Mesendoderm (in vitro differentiated cells): ENCODE measurements around the gene AOAH.

ENCODE experiments used
- DNase-seq: peaks from one replicate; pipeline ENCODE4 v3.0.0; 2013
- H2AK5ac ChIP-seq: 2 replicates; pipeline ENCODE4 v1.6.1; 2013; ENCODE audit warnings: low read length, inconsistent platforms
- H2BK120ac ChIP-seq: 2 replicates; pipeline ENCODE4 v1.6.1; 2013; ENCODE audit warnings: low read depth, mild to moderate bottlenecking, low read length, moderate library complexity, mixed read lengths
- H2BK15ac ChIP-seq: replicated peaks from 2 replicates; pipeline ENCODE4 v1.6.1; 2013; ENCODE audit warnings: low read depth, mild to moderate bottlenecking, moderate library complexity
- H2BK5ac ChIP-seq: 2 replicates; pipeline ENCODE4 v1.6.1; 2013; ENCODE audit warnings: low read length, inconsistent platforms
- H3K18ac ChIP-seq: 2 replicates; pipeline ENCODE4 v1.6.1; 2013; ENCODE audit warnings: mild to moderate bottlenecking, low read length, mixed read lengths
- H3K23ac ChIP-seq: one replicate; pipeline ENCODE4 v1.6.1; 2013; ENCODE audit warnings: low read length
- H3K27ac ChIP-seq: 2 replicates; pipeline ENCODE4 v1.5.1; 2013; ENCODE audit warnings: low read depth, mild to moderate bottlenecking, inconsistent platforms, low read length, moderate library complexity
- H3K27me3 ChIP-seq: 2 replicates; pipeline ENCODE4 v1.6.1; 2013; ENCODE audit warnings: low read length, control low read depth, mild to moderate bottlenecking, inconsistent platforms; ENCODE audit not compliant: insufficient read depth, poor library complexity
- H3K36me3 ChIP-seq: 2 replicates; pipeline ENCODE4 v1.6.1; 2013; ENCODE audit warnings: low read length, inconsistent platforms; ENCODE audit not compliant: control insufficient read depth, insufficient read depth
- H3K4ac ChIP-seq: one replicate; pipeline ENCODE4 v1.6.1; 2013; ENCODE audit warnings: low read depth, mild to moderate bottlenecking, low read length, moderate library complexity
- H3K4me1 ChIP-seq: 2 replicates; pipeline ENCODE4 v1.6.1; 2013; ENCODE audit warnings: low read depth, low read length, inconsistent platforms; ENCODE audit not compliant: control insufficient read depth
- H3K4me2 ChIP-seq: 2 replicates; pipeline ENCODE4 v1.6.1; 2013; ENCODE audit warnings: low read length
- H3K4me3 ChIP-seq: 2 replicates; pipeline ENCODE4 v1.5.1; 2013; ENCODE audit warnings: mild to moderate bottlenecking, low read length
- H3K56ac ChIP-seq: one replicate; pipeline ENCODE4 v1.6.1; 2013; ENCODE audit warnings: low read length
- H3K79me1 ChIP-seq: 2 replicates; pipeline ENCODE4 v1.6.1; 2013; ENCODE audit warnings: low read length, inconsistent platforms
- H3K79me2 ChIP-seq: 2 replicates; pipeline ENCODE4 v1.6.1; 2013; ENCODE audit warnings: mild to moderate bottlenecking, low read length; ENCODE audit not compliant: control insufficient read depth, insufficient read depth
- H3K9ac ChIP-seq: 2 replicates; pipeline ENCODE4 v1.6.1; 2013; ENCODE audit warnings: low read length, inconsistent platforms
- H4K5ac ChIP-seq: one replicate; pipeline ENCODE4 v1.6.1; 2013; ENCODE audit warnings: low read length
- H4K8ac ChIP-seq: one replicate; pipeline ENCODE4 v1.6.1; 2013; ENCODE audit warnings: low read depth, mild to moderate bottlenecking, control low read depth, low read length, moderate library complexity
- WGBS: extraction: QIAGEN DNeasy Blood & Tissue Kit; methylation state at CpG from one replicate; pipeline ENCODE4 v1.1.7; 2013; ENCODE audit warnings: low lambda C conversion rate, missing lambda C conversion rate; ENCODE audit not compliant: insufficient coverage; ENCODE audit errors: extremely low coverage; 5-methylcytosine and 5-hydroxymethylcytosine counted together

The AOAH gene

GRCh38 chr7:36677769-36678437, 46.4 kb downstream of the AOAH start:
- Histone ChIP-seq H4K5ac (no peak overlapping the region), H2BK15ac (no peak overlapping the region), H3K4ac (no peak overlapping the region), H3K79me1 (no peaks in the 10 kb centered on the region), H3K27me3 (no peaks in the 10 kb centered on the region), H2AK5ac (no peak overlapping the region), H3K79me2 (no peaks in the 10 kb centered on the region), H3K36me3 (no peaks in the 10 kb centered on the region), H3K18ac (no peak overlapping the region), H4K8ac (no peak overlapping the region), H2BK5ac (no peak overlapping the region), H3K27ac (no peak overlapping the region), H3K4me2 (no peak overlapping the region), H3K9ac (no peak overlapping the region), H3K4me1 (no peaks in the 10 kb centered on the region), H3K56ac (no peak overlapping the region), H3K23ac (no peak overlapping the region), H2BK120ac (no peak overlapping the region), H3K4me3 (no peak overlapping the region)
- no peak for DNase-seq
- WGBS = no CpG with 5 or more reads among the region's 2 CpGs

- Histone ChIP-seq H3K79me1 (no peaks in the 10 kb centered on the region), H3K36me3 (no peaks in the 10 kb centered on the region), H3K79me2 (no peaks in the 10 kb centered on the region), H2BK15ac (no peak overlapping the region), H3K4me1 (no peaks in the 10 kb centered on the region), H3K18ac (no peak overlapping the region), H3K23ac (no peak overlapping the region), H3K56ac (no peak overlapping the region), H3K27me3 (no peaks in the 10 kb centered on the region), H4K8ac (no peak overlapping the region), H3K9ac (no peak overlapping the region), H2BK120ac (no peak overlapping the region), H3K4me3 (no peak overlapping the region), H3K27ac (no peak overlapping the region), H3K4me2 (no peak overlapping the region), H3K4ac (no peak overlapping the region), H2AK5ac (no peak overlapping the region), H2BK5ac (no peak overlapping the region), H4K5ac (no peak overlapping the region)
- 100% methylated on average over 2 of the region's 6 CpGs for WGBS
- no peak for DNase-seq
Observed at GRCh38 chr7:36673703-36674102, 50.6 kb downstream of the AOAH start.

- Histone ChIP-seq H2BK15ac (no peak overlapping the region), H2BK5ac (no peak overlapping the region), H3K23ac (no peak overlapping the region), H2BK120ac (no peak overlapping the region), H3K4me3 (no peak overlapping the region), H3K79me1 (no peaks in the 10 kb centered on the region), H3K27me3 (no peaks in the 10 kb centered on the region), H3K36me3 (no peaks in the 10 kb centered on the region), H4K8ac (no peak overlapping the region), H3K56ac (no peak overlapping the region), H3K27ac (no peak overlapping the region), H3K4ac (no peak overlapping the region), H2AK5ac (no peak overlapping the region), H3K4me2 (no peak overlapping the region), H3K18ac (no peak overlapping the region), H4K5ac (no peak overlapping the region), H3K79me2 (no peaks in the 10 kb centered on the region), H3K4me1 (no peaks in the 10 kb centered on the region), H3K9ac (no peak overlapping the region)
- DNase-seq = no peak
- no CpG with 5 or more reads among the region's 6 CpGs for WGBS
Observed at GRCh38 chr7:36671432-36671829, 52.9 kb downstream of the AOAH start.

- no CpG with 5 or more reads among the region's 17 CpGs for WGBS
- no peaks in the 10 kb centered on the region for H3K27me3 ChIP-seq
- no peak overlapping the region for H3K27ac ChIP-seq
- no peak overlapping the region for H3K9ac ChIP-seq
- no peak overlapping the region for H3K56ac ChIP-seq
- H3K36me3 ChIP-seq = no peaks in the 10 kb centered on the region
- no peaks in the 10 kb centered on the region for H3K79me2 ChIP-seq
- H3K4ac ChIP-seq = no peak overlapping the region
- H3K23ac ChIP-seq = no peak overlapping the region
- no peak overlapping the region for H2BK120ac ChIP-seq
- no peak overlapping the region for H3K18ac ChIP-seq
- no peak overlapping the region for H4K8ac ChIP-seq
- DNase-seq = peak; percentile 80
- H3K4me3 ChIP-seq = no peak overlapping the region
- no peaks in the 10 kb centered on the region for H3K79me1 ChIP-seq
- H4K5ac ChIP-seq = no peak overlapping the region
- no peak overlapping the region for H2BK5ac ChIP-seq
- no peak overlapping the region for H2BK15ac ChIP-seq
- H3K4me2 ChIP-seq = no peak overlapping the region
- no peaks in the 10 kb centered on the region for H3K4me1 ChIP-seq
- no peak overlapping the region for H2AK5ac ChIP-seq
Observed at GRCh38 chr7:36670585-36671431, 53.5 kb downstream of the AOAH start.

GRCh38 chr7:36668750-36669149, 55.5 kb downstream of the AOAH start:
- Histone ChIP-seq H4K5ac (no peak overlapping the region), H2BK15ac (no peak overlapping the region)
- WGBS = no CpG with 5 or more reads among the region's 3 CpGs

More at GRCh38 chr7:36668750-36669149, 55.5 kb downstream of the AOAH start:
- no peak overlapping the region for H2BK5ac ChIP-seq
- H3K23ac ChIP-seq = no peak overlapping the region
- no peak overlapping the region for H3K9ac ChIP-seq
- H4K8ac ChIP-seq = no peak overlapping the region
- H3K4me2 ChIP-seq = no peak overlapping the region
- H2BK120ac ChIP-seq = no peak overlapping the region
- H3K79me2 ChIP-seq = no peaks in the 10 kb centered on the region
- H3K36me3 ChIP-seq = no peaks in the 10 kb centered on the region
- no peak overlapping the region for H3K4ac ChIP-seq
- H2AK5ac ChIP-seq = no peak overlapping the region
- no peak overlapping the region for H3K18ac ChIP-seq
- H3K27me3 ChIP-seq = no peaks in the 10 kb centered on the region
- no peaks in the 10 kb centered on the region for H3K79me1 ChIP-seq
- no peak overlapping the region for H3K27ac ChIP-seq
- no peak overlapping the region for H3K56ac ChIP-seq
- H3K4me3 ChIP-seq = no peak overlapping the region
- H3K4me1 ChIP-seq = no peaks in the 10 kb centered on the region
- no peak for DNase-seq
